T-cell (primary cell): ENCODE results near the gene CPB2. TPM values are rescaled to one million over a fixed set of nuclear protein-coding genes. Genes with fewer than 3 reads are reported as not detected.

Experiments
- ATAC-seq, 4 experiments: fragments of 200-7000 bp in 3 of 4; fragments of 150-1000 bp in 1 of 4; cut with Tn5 transposase; replicated peaks in 1 of 4; 1 replicate in 3 of 4; 2 replicates in 1 of 4; pipeline ENCODE4 v1.10.0; 2021; ENCODE audit warnings: moderate library complexity in 3 of 4, mild to moderate bottlenecking in 2 of 4, moderate number of reproducible peaks in 1 of 4
- CTCF ChIA-PET, 2 donors: fragments of 300-600 bp; sonication (Branson Sonifier 250); formaldehyde crosslinking; loops; one replicate each; lab custom pipeline; 2022; ENCODE audit warnings: antibody characterized with exemption in 2 of 2; lab: Charles Lee
- POLR2A ChIA-PET, 2 donors: fragments of 300-600 bp; sonication (Branson Sonifier 250); formaldehyde crosslinking; loops; one replicate each; lab custom pipeline; 2022; ENCODE audit warnings: antibody characterized with exemption in 2 of 2; lab: Charles Lee
- DNase-seq, 35 experiments: peaks; one replicate each; pipeline versions ENCODE4 v3.0.0 to v3.0.0-alpha.2; 2013 to 2023
- H3K27ac ChIP-seq: one replicate; pipeline ENCODE4 v1.5.1; 2013; ENCODE audit warnings: low read length
- H3K27me3 ChIP-seq, 2 experiments: replicated peaks in 1 of 2; 1 replicate in 1 of 2; 2 replicates in 1 of 2; pipeline versions ENCODE4 v1.6.1 to v1.7.0; 2013; ENCODE audit warnings: low read length in 1 of 2, mixed read lengths in 1 of 2; ENCODE audit not compliant: control insufficient read depth in 2 of 2, insufficient read depth in 2 of 2; ENCODE audit errors: extremely low read depth in 1 of 2
- H3K36me3 ChIP-seq, 2 donors: 1 replicate in 1 of 2; 2 replicates in 1 of 2; pipeline versions ENCODE4 v1.6.1 to v1.7.0; 2013; ENCODE audit warnings: low read length in 1 of 2; ENCODE audit not compliant: control insufficient read depth in 2 of 2, insufficient read depth in 1 of 2; ENCODE audit errors: extremely low read depth in 1 of 2
- H3K4me1 ChIP-seq, 2 experiments: 1 replicate in 1 of 2; 2 replicates in 1 of 2; pipeline versions ENCODE4 v1.6.1 to v1.7.0; 2013; ENCODE audit warnings: low read length in 2 of 2, mixed read lengths in 1 of 2; ENCODE audit not compliant: insufficient read depth in 2 of 2, control insufficient read depth in 1 of 2; ENCODE audit errors: extremely low read depth in 1 of 2
- H3K4me3 ChIP-seq, 2 donors: 1 replicate in 1 of 2; 2 replicates in 1 of 2; pipeline versions ENCODE4 v1.5.1 to v1.7.0; 2013; ENCODE audit warnings: mild to moderate bottlenecking in 2 of 2, low read length in 1 of 2, moderate library complexity in 1 of 2; ENCODE audit not compliant: control insufficient read depth in 1 of 2; ENCODE audit errors: extremely low read depth in 1 of 2
- H3K9me3 ChIP-seq: 2 replicates; pipeline ENCODE4 v1.7.0; 2013
- H3K27ac Mint-ChIP-seq, 2 donors: one replicate each; pipeline ENCODE4 v1.8.0; 2020 to 2021; ENCODE audit warnings: mild to moderate bottlenecking in 2 of 2, mixed read lengths in 2 of 2
- H3K27me3 Mint-ChIP-seq, 2 donors: one replicate each; pipeline ENCODE4 v1.8.0; 2021 to 2022; ENCODE audit warnings: mixed read lengths in 2 of 2
- H3K36me3 Mint-ChIP-seq: one replicate; pipeline ENCODE4 v1.8.0; 2021; ENCODE audit warnings: mixed read lengths
- H3K4me1 Mint-ChIP-seq, 3 donors: one replicate each; pipeline ENCODE4 v1.8.0; 2020 to 2022; ENCODE audit warnings: mixed read lengths in 3 of 3, mild to moderate bottlenecking in 1 of 3
- H3K4me3 Mint-ChIP-seq, 3 donors: one replicate each; pipeline ENCODE4 v1.8.0; 2020 to 2022; ENCODE audit warnings: mild to moderate bottlenecking in 3 of 3, mixed read lengths in 3 of 3, moderate library complexity in 3 of 3
- H3K9me3 Mint-ChIP-seq, 3 donors: one replicate each; pipeline ENCODE4 v1.8.0; 2020 to 2022; ENCODE audit warnings: mixed read lengths in 3 of 3
- WGBS: methylation state at CpG from one replicate; pipeline ENCODE4 v1.1.5; 2013; ENCODE audit warnings: missing lambda C conversion rate; ENCODE audit not compliant: insufficient coverage; 5-methylcytosine and 5-hydroxymethylcytosine counted together
- total RNA-seq, 35 experiments: library from RNA in 6 of 35; stranded (reverse) in 6 of 35; fragments of 120-200 nt in 1 of 35; gene quantifications; one replicate each; pipeline versions ENCODE4 v1.2.1 to v1.2.4 and lab custom pipeline; 2013 to 2026

Gene CPB2
- total RNA-seq, 5 donors from 2014 or later (not counting 1 experiment from before 2014, with no cell fraction given), result 0.13 to 0.29 (median 0.28) TPM; not detected in 2

DNA sequence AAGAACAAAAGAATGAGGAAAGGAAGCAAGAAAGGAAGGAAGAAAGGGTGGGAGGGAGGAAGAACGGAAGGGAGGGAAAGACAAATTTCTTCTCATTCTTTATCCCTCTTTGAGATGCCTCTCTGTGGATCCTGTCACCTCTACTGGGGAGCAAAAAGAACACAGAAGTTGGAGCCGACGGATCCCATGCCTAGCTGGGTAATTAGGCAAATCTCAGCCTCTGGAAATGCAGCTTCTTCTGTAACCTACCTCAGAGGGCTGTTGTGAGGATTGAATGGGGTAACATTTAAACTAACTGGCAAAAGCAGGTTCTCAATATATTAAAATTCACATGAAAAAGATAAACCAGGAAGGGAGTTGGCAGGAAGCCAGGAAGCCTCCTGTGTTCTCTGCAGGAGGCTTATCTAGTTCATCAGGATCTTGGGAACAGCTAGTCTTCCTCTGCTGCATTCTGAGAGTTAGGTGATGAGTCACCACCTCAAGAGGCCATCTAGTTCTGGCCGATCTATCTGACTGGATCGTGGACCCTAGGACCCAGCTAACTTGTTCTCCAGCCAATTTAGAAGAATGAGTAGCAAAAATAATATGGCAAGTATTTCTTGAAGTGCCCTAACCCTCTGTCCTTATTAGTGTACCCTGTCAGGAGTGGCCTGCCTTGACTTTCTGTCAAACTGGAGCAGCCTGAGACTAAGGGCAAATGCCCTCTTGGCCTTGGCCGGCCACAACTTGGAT, 15.2 kb upstream of the CPB2 start:
- Mint-ChIP-seq H3K36me3 (no peaks in the 10 kb centered on the region), H3K27ac (no peak overlapping the region), H3K4me1 (peaks cover 33 to 35% (median 34%) of the 10 kb centered on the region in 3 donors), H3K9me3 (no peaks in the 10 kb centered on the region), H3K4me3 (no peak overlapping the region), H3K27me3 (no peaks in the 10 kb centered on the region)
- H3K36me3 ChIP-seq, result no peaks in the 10 kb centered on the region
- peaks cover 12 to 16% of the 10 kb centered on the region in 2 experiments for H3K4me1 ChIP-seq
- no peaks in the 10 kb centered on the region for H3K27me3 ChIP-seq
- ATAC-seq, result no peak
- peak in 1 of 35 experiments; percentile 18 for DNase-seq
- no peak overlapping the region for H3K4me3 ChIP-seq
- H3K9me3 ChIP-seq, result no peaks in the 10 kb centered on the region
- ChIA-PET CTCF (interaction anchor here in 1 of 2 donors (0.5 kb wide), 1 partner anchor 42 kb away, joined by 5 read pairs; no protein-coding TSS in a partner anchor), POLR2A (no interaction called here)
- no peak overlapping the region for H3K27ac ChIP-seq
- WGBS, result 90% methylated on average over 2 of the region's 6 CpGs

DNA sequence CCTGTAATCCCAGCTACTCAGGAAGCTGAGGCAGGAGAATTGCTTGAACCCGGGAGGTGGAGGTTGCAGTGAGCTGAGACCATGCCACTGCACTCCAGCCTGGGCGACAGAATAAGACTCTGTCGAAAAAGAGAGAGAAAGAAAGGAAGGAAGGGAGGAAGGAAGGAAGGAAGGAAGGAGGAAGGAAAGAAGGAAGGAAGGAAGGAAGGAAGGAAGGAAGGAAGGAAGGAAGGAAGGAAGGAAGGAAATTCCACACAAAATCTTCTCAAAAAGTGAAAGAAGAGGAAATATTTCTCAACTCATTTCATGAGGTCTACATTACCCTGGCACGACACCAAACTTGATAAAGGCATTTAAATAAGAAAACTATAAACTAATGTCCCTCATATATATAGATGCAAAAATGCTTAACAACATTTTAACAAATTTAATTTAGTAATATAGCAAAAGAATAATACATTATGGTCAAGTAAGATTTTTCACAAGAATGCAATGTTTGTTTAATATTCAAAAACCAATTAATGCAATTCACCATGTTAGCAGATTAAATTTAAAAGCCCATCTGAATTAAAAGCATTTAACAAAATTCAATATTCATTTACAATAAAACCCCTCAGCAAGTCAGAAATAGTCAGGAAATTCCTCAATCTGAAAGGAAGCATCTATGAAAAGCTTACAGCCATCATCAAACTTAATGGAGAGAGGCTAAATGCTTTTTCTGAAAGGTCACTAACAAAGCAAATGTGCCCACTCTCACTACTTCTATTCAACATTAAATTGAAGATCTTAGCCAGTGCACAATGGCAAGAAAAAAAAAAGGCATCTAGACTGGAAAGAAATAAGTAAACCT, 12.0 kb upstream of the CPB2 start:
- H3K27me3 ChIP-seq, result peaks cover 0 to 4% of the 10 kb centered on the region in 2 experiments
- no peaks in the 10 kb centered on the region for H3K36me3 ChIP-seq
- ChIA-PET POLR2A (interaction anchor here in 1 of 2 donors (0.7 kb wide), 1 partner anchor 54 kb away, joined by 9 read pairs; no protein-coding TSS in a partner anchor), CTCF (interaction anchor here in 1 of 2 donors (1.8 kb wide), 1 partner anchor 9 kb away, joined by 10 read pairs; no protein-coding TSS in a partner anchor)
- no peak overlapping the region for H3K4me3 ChIP-seq
- H3K4me1 ChIP-seq, result peaks cover 0 to 2% of the 10 kb centered on the region in 2 experiments
- DNase-seq, result no peak
- Mint-ChIP-seq H3K4me3 (no peak overlapping the region), H3K36me3 (no peaks in the 10 kb centered on the region), H3K27me3 (peaks cover 6 to 7% of the 10 kb centered on the region in 2 donors), H3K9me3 (no peaks in the 10 kb centered on the region), H3K27ac (no peak overlapping the region), H3K4me1 (peaks cover 7 to 13% (median 8%) of the 10 kb centered on the region in 3 donors)
- H3K9me3 ChIP-seq, result no peaks in the 10 kb centered on the region
- no peak for ATAC-seq
- no peak overlapping the region for H3K27ac ChIP-seq
- 100% methylated on average over 2 of the region's 4 CpGs for WGBS

GRCh38 chr13:46114613-46115012, 9.8 kb upstream of the CPB2 start:
- no peak overlapping the region for H3K27ac Mint-ChIP-seq
- no peak for ATAC-seq

GRCh38 chr13:46113596-46113995, 8.8 kb upstream of the CPB2 start:
- no peaks in the 10 kb centered on the region for H3K36me3 ChIP-seq
- Mint-ChIP-seq H3K4me3 (no peak overlapping the region), H3K9me3 (no peaks in the 10 kb centered on the region), H3K27ac (no peak overlapping the region), H3K4me1 (peaks cover 0 to 4% (median 0%) of the 10 kb centered on the region in 3 donors), H3K27me3 (peaks cover 14 to 26% of the 10 kb centered on the region in 2 donors), H3K36me3 (peaks cover 3% of the 10 kb centered on the region)
- ChIA-PET POLR2A (no interaction called here), CTCF (no interaction called here)
- H3K4me1 ChIP-seq, result no peaks in the 10 kb centered on the region
- ATAC-seq, result no peak
- no CpG with 5 or more reads among the region's 2 CpGs for WGBS
- DNase-seq, result no peak
- H3K9me3 ChIP-seq, result no peaks in the 10 kb centered on the region
- no peak overlapping the region for H3K27ac ChIP-seq
- H3K27me3 ChIP-seq, result peaks cover 0 to 15% of the 10 kb centered on the region in 2 experiments
- H3K4me3 ChIP-seq, result no peak overlapping the region

More at GRCh38 chr13:46114613-46115012, 9.8 kb upstream of the CPB2 start:
- peaks cover 14 to 23% of the 10 kb centered on the region in 2 donors for H3K27me3 Mint-ChIP-seq
- Histone ChIP-seq H3K36me3 (no peaks in the 10 kb centered on the region), H3K4me1 (no peaks in the 10 kb centered on the region), H3K9me3 (no peaks in the 10 kb centered on the region), H3K27ac (no peak overlapping the region), H3K27me3 (peaks cover 0 to 12% of the 10 kb centered on the region in 2 experiments), H3K4me3 (no peak overlapping the region)
- 96% methylated on average over 3 of the region's 9 CpGs for WGBS
- H3K9me3 Mint-ChIP-seq, result no peaks in the 10 kb centered on the region
- ChIA-PET POLR2A (no interaction called here), CTCF (interaction anchor here in 1 of 2 donors (0.5 kb wide), 1 partner anchor 567 kb away, joined by 7 read pairs; no protein-coding TSS in a partner anchor)
- no peak overlapping the region for H3K4me3 Mint-ChIP-seq
- DNase-seq, result no peak
- peaks cover 1 to 3% (median 2%) of the 10 kb centered on the region in 3 donors for H3K4me1 Mint-ChIP-seq
- H3K36me3 Mint-ChIP-seq, result peaks cover 3% of the 10 kb centered on the region

- Mint-ChIP-seq H3K4me3 (no peak overlapping the region), H3K4me1 (peaks cover 8 to 13% (median 9%) of the 10 kb centered on the region in 3 donors), H3K27ac (no peak overlapping the region), H3K27me3 (peaks cover 14 to 29% of the 10 kb centered on the region in 2 donors), H3K9me3 (no peaks in the 10 kb centered on the region), H3K36me3 (peaks cover 3% of the 10 kb centered on the region)
- Histone ChIP-seq H3K4me1 (no peaks in the 10 kb centered on the region), H3K9me3 (no peaks in the 10 kb centered on the region), H3K4me3 (no peak overlapping the region), H3K27me3 (peaks cover 0 to 15% of the 10 kb centered on the region in 2 experiments), H3K27ac (no peak overlapping the region), H3K36me3 (no peaks in the 10 kb centered on the region)
- DNase-seq (no peak), ATAC-seq (no peak)
- POLR2A ChIA-PET, result no interaction called here
- CTCF ChIA-PET, result no interaction called here
Observed at GRCh38 chr13:46111151-46111550, 6.3 kb upstream of the CPB2 start.

GRCh38 chr13:46109451-46109850, 4.6 kb upstream of the CPB2 start:
- H3K27me3 Mint-ChIP-seq, result peaks cover 14 to 29% of the 10 kb centered on the region in 2 donors
- WGBS, result 62% methylated on average over 3 of the region's 4 CpGs
- H3K4me3 Mint-ChIP-seq, result no peak overlapping the region
- Histone ChIP-seq H3K4me3 (no peak overlapping the region), H3K27ac (no peak overlapping the region), H3K4me1 (no peaks in the 10 kb centered on the region), H3K9me3 (no peaks in the 10 kb centered on the region), H3K36me3 (no peaks in the 10 kb centered on the region), H3K27me3 (peaks cover 0 to 15% of the 10 kb centered on the region in 2 experiments)
- DNase-seq (no peak), ATAC-seq (no peak)
- peaks cover 8 to 13% (median 9%) of the 10 kb centered on the region in 3 donors for H3K4me1 Mint-ChIP-seq
- POLR2A ChIA-PET, result no interaction called here
- CTCF ChIA-PET, result no interaction called here
- peaks cover 3% of the 10 kb centered on the region for H3K36me3 Mint-ChIP-seq
- H3K27ac Mint-ChIP-seq, result no peak overlapping the region
- no peaks in the 10 kb centered on the region for H3K9me3 Mint-ChIP-seq
